Dedifferentiated amniotic fluid mesenchymal stem cell (primary cell): Measurements from ENCODE around the gene MYLK2.
A peak's percentile ranks its signal among the peaks of the same experiment; 100 is the strongest.
"Not testable (repeated sequence)": the region's sequence is repeated elsewhere in the genome, so short reads cannot be mapped to it uniquely, and the experiment has no call there.

Experiments used
- DNase-seq: peaks from one replicate; pipeline ENCODE4 v3.0.0-alpha.2; 2016; ENCODE audit errors: extremely low spot score

MYLK2 gene

DNA sequence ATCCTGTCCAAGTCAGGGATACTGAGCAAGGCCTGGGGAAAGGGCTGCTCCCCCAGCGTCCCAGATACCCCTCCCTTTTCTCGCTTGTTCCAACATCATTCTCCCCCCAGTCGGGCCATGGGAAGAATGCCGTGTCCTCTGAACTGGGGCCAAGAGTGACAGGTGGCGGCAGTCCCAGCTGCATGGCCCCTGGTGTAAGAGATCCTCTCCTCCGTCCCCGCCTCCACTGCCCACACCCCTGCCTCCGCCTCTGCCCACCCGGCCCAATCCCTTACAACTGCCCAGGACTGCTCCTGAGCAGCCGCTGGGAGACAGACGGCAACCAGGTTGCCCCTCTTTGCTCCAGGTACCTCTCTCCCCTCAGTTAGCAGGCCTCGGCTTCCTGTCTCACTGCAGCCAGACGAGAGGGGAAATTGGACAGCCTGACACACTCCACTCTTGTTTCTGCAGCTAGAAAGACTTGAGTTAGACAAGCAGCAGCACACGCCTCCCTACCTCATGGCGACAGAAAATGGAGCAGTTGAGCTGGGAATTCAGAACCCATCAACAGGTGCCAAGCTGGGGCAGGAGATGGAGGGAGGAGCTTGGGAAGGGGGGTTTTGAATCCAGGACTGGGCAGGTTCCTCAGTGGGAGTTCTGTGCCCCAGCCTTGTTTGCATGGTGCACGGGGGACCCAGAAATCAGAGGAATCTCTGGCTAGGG lies at the start of gene MYLK2:
MYLK2 (plus strand) TSS at position 274 of the 702 bp plus-strand sequence; CDS start at position 499, 225 bp downstream.
- DNase-seq = no peak

DNA sequence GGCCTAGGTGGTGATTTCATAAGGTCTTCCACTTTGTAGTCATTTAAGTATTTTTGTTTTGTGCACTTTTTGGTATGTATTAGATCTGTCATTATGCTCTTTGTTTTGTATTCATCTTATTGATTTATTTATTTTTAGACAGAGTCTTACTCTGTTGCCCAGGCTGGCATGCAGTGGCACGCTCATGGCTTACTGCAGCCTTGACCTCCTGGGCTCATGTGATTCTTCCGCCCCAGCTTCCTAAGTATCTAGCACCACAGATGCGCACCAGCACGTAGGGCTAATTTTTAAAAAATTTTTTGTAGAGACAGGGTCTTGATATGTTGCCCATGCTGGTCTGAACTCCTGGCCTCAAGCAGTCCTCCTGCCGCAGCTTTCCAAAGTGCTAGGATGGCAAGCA lies 49.5 kb upstream of the MYLK2 start:
- no peak for DNase-seq

DNA sequence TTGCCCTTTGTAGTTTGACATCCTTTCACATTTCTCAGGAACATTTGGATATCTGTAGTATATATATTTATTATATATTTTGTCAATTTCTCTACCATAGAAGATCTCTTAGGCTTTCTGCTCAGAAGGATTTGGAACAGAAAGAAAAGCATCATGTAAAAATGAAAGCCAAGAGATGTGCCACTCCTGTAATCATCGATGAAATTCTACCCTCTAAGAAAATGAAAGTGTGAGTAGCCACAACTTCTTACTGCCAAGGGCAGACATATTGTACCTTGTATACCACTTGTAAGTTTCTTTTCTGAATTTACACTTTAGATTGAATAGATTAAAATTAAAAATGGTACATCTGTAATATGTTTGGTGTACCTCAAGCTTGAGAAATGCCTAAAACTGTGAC lies 48.9 kb upstream of the MYLK2 start:
- no peak for DNase-seq

DNA sequence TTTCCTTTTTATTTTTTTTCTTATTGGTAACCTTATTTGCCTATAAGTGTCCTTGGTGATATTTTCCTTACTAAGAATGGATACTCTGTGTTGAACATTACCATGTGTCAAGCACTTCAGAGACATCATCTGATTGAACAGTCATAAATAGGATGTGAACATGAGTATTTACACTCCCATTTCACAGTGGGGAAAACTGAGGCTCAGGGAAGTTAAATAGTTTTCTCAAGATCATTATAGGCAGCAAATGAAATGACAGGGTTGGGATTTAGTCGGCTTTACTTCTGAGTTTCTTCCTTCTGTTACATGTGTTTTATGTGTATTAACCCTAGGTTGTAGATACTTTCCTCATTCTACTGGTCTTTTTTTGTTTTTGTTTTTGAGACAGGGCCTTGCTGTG lies 44.7 kb upstream of the MYLK2 start:
- DNase-seq = no peak

DNA sequence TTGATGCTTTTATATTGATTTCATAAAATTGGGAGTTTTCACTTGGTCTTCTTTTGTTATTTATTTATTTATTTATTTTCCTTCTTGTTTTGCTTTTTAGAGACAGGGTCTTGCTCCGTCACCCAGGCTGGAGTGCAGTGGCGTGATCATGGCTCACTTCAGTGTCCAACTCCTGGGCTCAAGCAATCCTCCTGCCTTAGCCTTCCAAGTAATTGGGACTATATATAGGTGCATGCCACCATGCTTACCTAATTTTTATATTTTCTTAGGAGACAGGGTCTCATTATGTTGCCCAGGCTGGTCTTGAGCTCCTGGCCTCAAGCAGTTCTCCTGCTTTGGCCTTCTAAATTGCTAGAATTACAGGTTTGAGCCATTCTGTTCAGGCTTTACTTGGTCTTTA lies 38.3 kb upstream of the MYLK2 start:
- no peak for DNase-seq

DNA sequence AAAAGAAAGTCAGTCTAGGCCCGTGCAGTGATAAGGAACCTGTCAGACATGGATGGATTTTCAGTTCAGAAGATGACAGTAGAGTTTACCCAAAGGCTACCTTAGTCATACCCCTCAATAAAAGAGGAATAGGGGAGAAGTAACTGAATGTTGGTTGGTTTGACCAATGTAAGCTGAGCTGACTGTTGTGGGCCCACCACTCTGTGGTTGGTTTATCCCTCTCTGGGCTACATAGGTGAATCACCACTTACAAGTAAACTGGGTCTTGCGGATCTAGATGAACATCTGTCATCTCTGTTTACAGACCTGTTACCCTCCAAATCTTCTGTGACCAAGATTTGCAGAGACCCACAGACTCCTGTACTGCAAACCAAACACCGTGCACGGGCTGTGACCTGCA lies 37.2 kb upstream of the MYLK2 start:
- DNase-seq = no peak

DNA sequence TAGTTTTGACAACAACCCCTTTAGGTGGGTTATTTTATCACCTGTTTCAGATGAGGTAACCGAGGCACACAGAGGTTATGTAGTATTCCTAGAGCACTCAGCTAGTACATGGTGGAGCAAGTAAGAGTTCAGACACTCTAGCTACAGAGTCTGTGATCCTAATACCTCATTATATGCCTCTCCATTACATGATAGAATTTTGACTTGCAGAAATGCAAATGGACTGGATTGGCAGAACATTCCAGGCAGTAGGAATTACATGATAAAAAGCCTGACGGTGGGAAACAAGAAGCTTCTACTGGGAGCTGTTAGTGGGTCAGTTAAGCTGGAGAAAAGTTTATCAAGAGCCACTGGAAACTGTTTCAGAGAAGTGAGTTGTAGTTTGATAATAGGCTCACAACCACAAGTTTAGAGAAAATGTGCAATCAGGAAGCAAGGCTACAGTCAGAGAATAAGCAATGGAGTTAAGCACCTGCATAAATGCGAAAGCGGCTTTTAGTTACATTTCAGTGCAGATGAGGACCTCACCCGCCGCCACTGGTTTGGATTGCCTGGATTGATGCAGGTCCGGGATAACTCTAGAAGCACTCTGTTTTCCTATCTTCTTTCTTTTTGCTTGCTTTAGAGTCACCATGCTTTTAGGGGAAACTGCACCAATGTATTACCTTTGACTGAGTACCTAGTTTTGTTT lies 34.7 kb upstream of the MYLK2 start:
- DNase-seq = no peak

DNA sequence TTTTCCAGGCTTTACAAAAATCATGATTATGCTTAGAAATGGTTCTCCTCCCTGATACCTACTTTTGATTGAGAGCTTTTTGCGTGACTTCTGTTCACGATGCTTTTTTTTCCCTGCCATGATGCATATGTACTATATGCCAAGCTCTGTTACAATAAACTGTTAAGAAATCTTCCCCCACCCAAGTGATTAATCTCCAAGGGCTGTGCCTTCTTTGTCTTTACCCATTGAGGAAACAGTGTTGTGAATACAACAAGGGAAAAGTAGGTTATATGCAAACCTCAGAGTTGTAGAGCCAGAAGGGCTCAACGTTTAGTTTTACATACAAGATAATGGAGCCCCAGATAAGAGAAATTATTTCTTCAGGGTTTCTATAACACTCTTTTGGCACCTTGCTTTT lies 34.1 kb upstream of the MYLK2 start:
- no peak for DNase-seq

DNA sequence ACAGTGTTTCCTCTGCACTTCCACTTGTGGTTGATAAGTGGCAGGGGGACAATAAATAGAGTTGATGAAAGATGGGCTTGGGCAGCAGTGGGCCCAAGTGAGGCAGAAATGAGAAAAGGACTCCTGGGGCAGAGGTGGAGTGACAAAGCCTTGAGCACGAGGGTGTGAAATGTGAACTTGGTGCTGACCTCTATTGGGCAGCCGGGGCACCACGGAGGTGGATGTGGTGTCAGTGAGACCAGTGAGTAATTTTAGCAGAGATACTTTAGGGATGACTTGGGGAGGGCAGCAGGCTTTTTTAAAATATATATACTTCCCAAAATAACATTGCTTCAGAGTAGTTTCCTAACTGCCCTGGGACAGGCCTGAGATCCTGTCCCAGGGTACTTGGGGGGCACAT lies 30.6 kb upstream of the MYLK2 start:
- DNase-seq = no peak

DNA sequence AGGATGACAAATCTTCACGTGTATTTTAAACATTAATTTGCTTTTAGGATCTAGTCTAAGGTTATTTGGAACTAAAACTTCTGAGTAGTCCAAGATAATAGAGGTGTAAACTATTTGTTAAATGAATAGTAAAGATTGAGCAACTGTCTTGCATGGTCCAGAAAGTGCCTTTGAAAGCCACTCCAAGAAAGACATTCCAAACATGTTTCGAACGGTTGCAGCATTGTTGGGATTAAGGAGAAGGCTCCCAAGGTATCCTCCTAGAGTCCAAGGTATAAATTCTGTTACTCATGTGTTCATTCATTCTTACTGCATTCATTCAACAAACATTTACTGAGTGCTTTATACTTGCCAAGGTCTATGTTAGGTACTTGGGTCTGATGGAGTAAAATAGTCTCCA lies 28.8 kb upstream of the MYLK2 start:
- DNase-seq = no peak

DNA sequence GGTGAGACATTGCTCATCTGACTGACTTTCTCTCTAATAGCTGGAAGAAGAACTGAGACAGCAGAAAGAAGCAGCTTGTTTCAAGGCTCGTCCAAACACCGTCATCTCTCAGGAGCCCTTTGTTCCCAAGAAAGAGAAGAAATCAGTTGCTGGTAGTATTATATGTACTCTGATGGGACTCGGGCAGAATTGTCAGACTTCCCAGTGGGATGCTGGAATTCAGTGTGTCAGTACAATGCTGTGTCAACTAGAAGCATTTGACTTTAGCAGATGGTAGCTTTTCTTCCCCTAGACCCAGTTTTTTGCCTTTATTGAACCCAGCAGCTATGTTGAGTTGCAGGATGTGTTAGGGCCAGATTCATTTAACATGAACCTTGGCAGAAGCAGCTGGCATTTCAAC lies 21.8 kb upstream of the MYLK2 start:
- DNase-seq = no peak

DNA sequence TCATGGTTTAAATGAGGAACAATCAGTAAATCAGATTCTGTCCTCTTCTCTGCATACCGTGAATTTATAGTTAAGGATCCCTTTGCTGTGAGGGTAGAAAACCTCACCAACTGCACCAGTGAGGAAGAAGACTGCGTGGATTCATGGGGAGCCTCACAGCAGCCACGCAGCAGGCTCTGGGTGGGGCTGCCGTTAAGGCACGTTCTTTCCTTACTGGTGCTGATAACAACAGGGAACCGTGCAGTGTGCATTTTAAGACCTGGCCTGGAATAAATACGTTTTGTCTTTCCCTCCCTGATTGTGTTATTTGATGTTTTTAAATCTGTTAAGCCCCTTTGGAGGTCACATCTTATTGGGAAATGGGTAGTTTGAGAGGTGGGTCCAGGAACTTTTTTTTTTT lies 17.6 kb upstream of the MYLK2 start:
- no peak for DNase-seq

DNA sequence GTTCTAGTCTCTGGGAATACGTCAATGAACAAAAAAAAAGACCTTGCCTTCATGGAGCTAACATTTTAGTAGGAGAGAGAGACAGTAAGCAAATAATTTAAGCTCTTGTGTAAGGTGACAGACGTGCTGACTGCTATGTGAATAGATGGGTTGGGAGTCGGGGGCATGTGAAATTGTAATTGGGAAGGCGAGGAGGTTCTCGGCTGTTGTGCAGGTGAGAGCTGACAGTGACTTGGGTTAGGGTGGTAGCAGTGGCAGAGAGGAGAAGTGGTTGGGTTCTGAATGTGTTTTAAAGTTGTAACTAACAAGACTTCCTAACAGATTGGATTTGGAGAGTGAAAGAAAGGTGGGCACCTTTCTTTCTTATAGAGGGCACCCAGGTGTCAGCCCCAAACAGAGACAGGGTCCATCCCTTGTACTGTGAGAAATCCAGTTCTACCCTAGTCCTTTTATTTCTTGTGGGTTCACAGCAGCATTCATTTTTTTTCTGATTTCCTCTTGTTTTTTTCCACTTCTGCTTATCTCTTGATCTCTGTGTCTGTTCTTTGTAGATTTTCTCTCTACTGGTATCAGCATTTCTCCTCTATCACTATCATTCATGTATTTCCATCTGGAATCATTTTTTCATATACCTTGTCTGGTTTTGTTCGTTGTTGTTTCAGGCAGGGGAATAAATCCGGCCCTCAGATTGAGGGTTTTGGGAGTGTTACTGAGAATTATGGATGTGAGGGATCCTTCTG lies 15.4 kb upstream of the MYLK2 start:
- DNase-seq = no peak

DNA sequence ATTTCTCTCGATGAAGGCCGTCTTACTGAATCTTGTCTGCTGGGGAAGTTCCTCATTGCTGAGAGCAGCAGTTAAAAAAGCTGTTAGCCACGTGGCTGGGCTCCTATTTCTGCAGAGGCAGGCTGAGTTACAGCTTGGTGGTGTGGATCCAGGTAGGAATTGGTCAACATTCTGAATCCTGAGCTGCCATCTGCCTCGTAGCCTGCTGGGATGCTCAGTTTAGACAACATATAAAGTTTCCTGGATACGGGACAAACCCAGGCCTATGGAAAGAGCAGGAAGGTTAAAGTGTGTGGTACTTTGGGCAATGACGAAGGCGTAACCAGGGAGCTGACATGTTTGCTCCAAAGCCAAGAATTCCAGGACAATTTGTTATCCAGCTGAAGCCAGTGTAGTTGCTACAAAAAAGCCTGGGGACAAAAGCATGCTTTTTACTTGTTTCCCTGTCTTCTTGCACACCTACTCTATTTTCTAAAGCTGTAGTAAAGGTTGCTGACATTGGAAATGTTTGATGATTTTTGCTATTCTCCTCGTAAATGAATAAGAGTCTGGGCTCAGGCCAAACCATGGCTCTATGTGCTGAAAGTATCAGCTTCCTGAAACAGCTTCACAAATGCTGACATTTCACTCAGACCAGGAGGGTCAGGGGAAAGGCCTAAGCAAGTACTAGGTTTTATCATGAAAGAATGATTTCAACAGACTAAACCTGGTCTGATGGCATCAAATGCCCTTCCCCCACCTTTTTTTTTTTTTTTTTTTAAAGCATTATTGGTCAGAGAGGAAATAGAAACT lies 12.4 kb upstream of the MYLK2 start:
- no peak for DNase-seq

DNA sequence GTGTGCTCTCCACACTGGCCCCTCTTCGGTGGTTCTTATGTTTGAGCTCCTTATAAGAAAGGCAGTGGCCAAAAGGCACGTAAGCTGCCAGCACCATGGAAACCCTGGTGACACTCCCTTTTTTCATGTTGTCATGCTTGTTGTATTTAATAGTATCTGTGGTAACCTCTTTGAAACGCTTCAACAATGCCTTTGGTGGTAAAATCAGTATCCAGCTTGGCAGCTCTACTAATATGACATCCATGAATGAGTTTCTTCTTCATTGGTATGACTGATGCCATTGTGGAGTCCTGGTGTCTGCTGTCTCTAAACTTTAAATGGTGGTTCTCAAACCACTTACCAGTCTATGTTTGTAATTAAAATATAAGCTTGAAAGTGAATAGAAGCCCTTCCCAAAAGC lies 10.7 kb upstream of the MYLK2 start:
- no peak for DNase-seq

DNA sequence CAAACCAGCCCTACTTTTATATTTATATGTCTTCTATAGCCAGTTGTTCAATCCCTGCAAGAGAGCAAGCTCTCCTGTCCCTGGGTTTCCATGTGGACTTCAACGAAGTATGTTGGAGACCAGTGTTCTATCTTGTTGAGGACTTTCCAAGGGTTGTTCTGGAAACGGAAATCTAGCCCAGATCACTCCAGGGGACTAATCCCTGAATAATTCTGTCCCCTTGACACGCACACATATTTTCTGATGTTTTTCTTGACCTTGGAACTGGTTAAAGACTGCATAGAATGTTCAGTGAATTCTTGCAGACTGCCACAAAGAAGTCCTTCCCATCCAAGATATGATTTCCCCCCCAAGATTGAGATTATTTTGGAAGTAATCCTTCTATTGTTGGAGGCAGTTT lies 9.5 kb upstream of the MYLK2 start:
- no peak for DNase-seq

DNA sequence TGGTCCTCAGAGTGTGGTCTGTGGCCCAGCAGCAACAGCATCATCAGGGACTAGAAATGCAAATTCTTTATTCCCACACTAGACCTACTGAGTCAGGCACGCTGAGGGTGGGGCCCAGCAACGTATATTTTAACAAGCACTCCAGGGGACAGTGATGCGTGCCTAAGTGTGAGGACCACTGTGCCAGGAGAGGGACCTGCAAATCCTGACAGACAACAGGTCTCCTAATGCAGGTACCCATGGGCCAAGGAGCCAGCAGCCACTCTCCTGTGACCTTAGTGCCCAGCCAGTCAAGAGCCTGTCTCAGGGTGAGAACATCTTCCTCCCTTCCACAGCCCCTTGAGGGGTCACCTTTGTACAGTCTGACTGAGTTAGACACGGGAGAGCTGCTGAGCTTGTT lies 8.0 kb upstream of the MYLK2 start:
- no peak for DNase-seq

DNA sequence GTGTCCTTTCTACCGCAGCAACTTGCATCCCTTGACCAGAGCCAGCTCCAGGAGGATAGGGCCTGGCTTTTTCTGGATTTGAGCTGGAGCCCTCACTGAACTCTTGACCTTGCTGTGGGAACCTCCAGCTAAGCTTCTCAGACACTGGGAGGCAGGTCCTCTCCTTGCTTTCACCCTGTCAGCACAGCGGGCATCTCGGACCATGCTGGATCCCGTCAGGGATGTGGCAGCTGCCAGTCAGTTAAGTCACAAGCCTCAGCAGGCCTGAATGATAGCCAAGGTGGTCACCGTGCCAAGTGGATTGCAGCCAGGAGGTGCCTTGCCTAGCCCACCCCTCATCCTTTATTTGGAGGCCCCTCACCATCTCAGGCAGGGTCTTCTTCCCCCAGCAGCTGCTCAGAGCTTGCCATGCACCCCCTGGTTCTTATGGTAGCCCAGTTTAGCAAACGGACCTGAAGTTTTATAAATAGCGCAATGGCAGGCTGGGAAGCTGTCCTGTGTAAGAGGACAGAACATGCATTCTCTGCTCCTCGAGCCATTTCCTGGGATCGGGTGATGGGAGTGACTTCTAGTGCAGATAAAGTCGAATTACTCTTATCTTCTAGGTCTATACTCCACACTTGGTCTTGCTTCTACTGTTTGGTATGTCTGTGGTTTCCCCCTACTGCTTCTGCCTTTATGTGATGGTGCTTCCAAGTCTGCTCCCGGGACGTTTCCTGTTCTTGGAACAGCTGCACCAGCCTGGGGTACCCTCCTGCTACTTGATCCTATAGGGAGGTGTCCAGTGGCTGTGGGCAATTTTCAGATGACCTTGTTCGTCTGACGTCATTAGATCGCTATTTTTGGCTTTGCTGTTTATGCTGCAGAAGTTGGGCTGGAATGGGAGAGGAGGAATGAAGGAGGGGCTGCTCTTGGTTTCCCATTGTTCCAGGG lies 7.1 kb upstream of the MYLK2 start:
- DNase-seq = peak; percentile 39

DNA sequence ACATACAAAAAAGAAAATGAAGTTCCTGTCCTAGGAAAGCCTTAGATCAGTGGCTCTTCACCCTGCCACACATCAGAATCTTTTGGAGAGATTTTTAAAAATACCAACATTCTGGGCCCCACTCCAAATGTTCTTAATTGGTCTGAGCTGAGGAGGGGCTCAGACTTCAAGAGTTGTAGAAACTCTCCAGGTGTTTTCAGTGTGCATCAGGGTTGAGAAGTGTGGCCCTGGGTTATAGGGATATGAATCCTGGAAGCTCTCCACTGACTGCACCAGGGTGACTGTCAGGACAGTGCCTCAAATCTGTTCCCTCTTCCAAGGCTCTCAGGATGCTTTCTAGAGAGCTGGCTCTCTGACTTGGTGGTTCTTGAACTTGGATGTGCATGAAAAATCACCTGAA lies 5.5 kb upstream of the MYLK2 start:
- no peak for DNase-seq

DNA sequence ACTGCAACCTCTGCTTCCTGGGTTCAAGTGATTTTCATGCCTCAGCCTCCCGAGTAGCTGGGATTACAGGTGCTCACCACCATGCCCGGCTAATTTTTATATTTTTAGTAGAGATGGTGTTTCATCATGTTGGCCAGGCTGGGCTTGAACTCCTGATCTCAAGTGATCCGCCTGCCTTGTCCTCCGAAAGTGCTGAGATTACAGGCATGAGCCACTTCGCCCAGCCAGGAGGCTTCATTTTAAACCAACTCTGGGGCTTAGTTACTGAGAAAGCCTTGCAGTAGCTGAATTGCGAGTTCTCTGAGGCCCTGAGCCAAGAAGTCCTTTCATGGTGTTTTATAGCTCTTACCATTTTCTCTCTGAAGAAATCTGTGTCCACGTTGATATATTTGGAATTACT lies 5.0 kb upstream of the MYLK2 start:
- not testable (repeated sequence) for DNase-seq
